Measurements from ENCODE around the gene SLC16A5.

Gene SLC16A5

GRCh38 chr17:75084039-75084660 is 3.6 kb upstream of the SLC16A5 start:
- no peaks in the 10 kb centered on the region; the same call in 1 of the 2 replicates for H3F3A ChIP-seq (ENCODE audit: insufficient read depth, low read length)
- peak; percentile 55 for DNase-seq
- H3K4me1 ChIP-seq (ENCODE audit: low read length): peaks cover 5% of the 10 kb centered on the region; the same call in 1 of the 2 replicates

DNA sequence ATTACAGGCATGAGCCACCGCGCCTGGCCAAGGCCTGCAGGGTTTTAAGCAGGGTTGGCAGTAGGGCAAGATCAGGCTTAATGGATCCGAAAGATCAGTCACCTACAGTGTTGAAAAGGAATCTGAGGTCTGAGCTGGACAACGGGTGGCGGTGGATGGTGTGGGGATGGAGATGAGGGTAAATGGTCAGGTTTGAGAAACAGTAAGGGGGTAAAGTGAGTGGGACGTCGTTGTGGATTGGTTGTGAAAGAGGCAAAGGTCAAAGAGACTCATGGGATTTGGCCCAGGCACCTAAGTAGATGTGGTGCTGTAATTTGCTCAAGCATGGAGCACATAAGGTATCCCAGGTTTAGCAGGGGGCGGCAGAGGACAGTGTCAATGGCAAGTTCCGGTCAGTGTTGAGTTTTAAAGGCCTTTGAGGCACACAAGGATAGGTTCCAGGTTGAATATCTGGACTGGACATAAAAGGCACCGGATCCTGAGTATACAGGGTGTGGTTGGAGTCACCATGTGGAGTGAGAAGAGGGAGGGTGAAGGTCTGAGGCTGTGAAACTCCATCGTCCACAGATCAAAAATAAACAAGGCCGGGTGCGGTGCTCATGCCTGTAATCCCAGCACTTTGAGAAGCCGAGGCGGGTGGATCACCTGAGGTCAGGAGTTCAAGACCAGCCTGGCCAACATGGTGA is 1.1 kb upstream of the SLC16A5 start:
- H3K4me1 ChIP-seq (ENCODE audit: low read length): peaks cover 5% of the 10 kb centered on the region; the same call in 1 of the 2 replicates
- TF ChIP-seq EZH2phosphoT487 (IDR thresholded peaks at IDR 0.05; ENCODE audit: low read length) (no peak), EZH2 (optimal IDR thresholded peaks at IDR 0.05; ENCODE audit: low read depth, low read length) (no peak)
- TF ChIP-seq, protein P1, sequence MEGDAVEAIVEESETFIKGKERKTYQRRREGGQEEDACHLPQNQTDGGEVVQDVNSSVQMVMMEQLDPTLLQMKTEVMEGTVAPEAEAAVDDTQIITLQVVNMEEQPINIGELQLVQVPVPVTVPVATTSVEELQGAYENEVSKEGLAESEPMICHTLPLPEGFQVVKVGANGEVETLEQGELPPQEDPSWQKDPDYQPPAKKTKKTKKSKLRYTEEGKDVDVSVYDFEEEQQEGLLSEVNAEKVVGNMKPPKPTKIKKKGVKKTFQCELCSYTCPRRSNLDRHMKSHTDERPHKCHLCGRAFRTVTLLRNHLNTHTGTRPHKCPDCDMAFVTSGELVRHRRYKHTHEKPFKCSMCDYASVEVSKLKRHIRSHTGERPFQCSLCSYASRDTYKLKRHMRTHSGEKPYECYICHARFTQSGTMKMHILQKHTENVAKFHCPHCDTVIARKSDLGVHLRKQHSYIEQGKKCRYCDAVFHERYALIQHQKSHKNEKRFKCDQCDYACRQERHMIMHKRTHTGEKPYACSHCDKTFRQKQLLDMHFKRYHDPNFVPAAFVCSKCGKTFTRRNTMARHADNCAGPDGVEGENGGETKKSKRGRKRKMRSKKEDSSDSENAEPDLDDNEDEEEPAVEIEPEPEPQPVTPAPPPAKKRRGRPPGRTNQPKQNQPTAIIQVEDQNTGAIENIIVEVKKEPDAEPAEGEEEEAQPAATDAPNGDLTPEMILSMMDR (IDR thresholded peaks at IDR 0.05; ENCODE audit: low read length): no peak
- no peak overlapping the region for H3K4me3 ChIP-seq (ENCODE audit: low read length)
- no peaks in the 10 kb centered on the region for H3K9me2 ChIP-seq (replicated peaks; ENCODE audit: insufficient read depth, low read length)
- no peaks in the 10 kb centered on the region for H4K20me1 ChIP-seq (ENCODE audit: insufficient read depth, low read length)
- DNase-seq: no peak
- no peak overlapping the region for H2AFZ ChIP-seq (ENCODE audit: low read length)
- no peaks in the 10 kb centered on the region; the same call in 1 of the 2 replicates for H3F3A ChIP-seq (ENCODE audit: insufficient read depth, low read length)
- no peaks in the 10 kb centered on the region for H3K79me2 ChIP-seq (ENCODE audit: low read length)
- no peak overlapping the region for H3K9ac ChIP-seq (ENCODE audit: low read length)
- H3K9me3 ChIP-seq (replicated peaks; ENCODE audit: insufficient read depth, low read length): no peaks in the 10 kb centered on the region
- no peaks in the 10 kb centered on the region for H3K27me3 ChIP-seq (replicated peaks; ENCODE audit: insufficient read depth, low read length)
- no peaks in the 10 kb centered on the region for H3K36me3 ChIP-seq (replicated peaks; ENCODE audit: insufficient read depth, low read length)
- H3K4me2 ChIP-seq (ENCODE audit: low read depth, low read length): no peak overlapping the region
- H3K27ac ChIP-seq (ENCODE audit: low read length): no peak overlapping the region

More at GRCh38 chr17:75084039-75084660, 3.6 kb upstream of the SLC16A5 start:
- Histone ChIP-seq H3K79me2 (ENCODE audit: low read length) (no peaks in the 10 kb centered on the region), H2AFZ (ENCODE audit: low read length) (peak overlapping the region; percentile 48; the same call in 1 of the 2 replicates), H3K9me2 (replicated peaks; ENCODE audit: insufficient read depth, low read length) (no peaks in the 10 kb centered on the region), H3K27me3 (replicated peaks; ENCODE audit: insufficient read depth, low read length) (no peaks in the 10 kb centered on the region), H3K9me3 (replicated peaks; ENCODE audit: insufficient read depth, low read length) (no peaks in the 10 kb centered on the region), H3K9ac (ENCODE audit: low read length) (no peak overlapping the region), H3K27ac (ENCODE audit: low read length) (no peak overlapping the region), H3K36me3 (replicated peaks; ENCODE audit: insufficient read depth, low read length) (no peaks in the 10 kb centered on the region), H3K4me3 (ENCODE audit: low read length) (no peak overlapping the region), H3K4me2 (ENCODE audit: low read depth, low read length) (no peak overlapping the region), H4K20me1 (ENCODE audit: insufficient read depth, low read length) (no peaks in the 10 kb centered on the region)
- TF ChIP-seq EZH2phosphoT487 (IDR thresholded peaks at IDR 0.05; ENCODE audit: low read length): no peak
- TF ChIP-seq EZH2 (optimal IDR thresholded peaks at IDR 0.05; ENCODE audit: low read depth, low read length): no peak
- TF ChIP-seq, protein P1 (IDR thresholded peaks at IDR 0.05; ENCODE audit: low read length): no peak

GRCh38 chr17:75087182-75087557 is 584 bp upstream of the SLC16A5 start:
- no peaks in the 10 kb centered on the region for H4K20me1 ChIP-seq (ENCODE audit: insufficient read depth, low read length)
- H2AFZ ChIP-seq (ENCODE audit: low read length): peak overlapping the region; percentile 35; the same call in 1 of the 2 replicates
- DNase-seq: no peak
- H3K27ac ChIP-seq (ENCODE audit: low read length): no peak overlapping the region
- H3K27me3 ChIP-seq (replicated peaks; ENCODE audit: insufficient read depth, low read length): no peaks in the 10 kb centered on the region
- H3F3A ChIP-seq (ENCODE audit: insufficient read depth, low read length): no peaks in the 10 kb centered on the region; the same call in 1 of the 2 replicates
- peak overlapping the region; percentile 24; the same call in 1 of the 2 replicates for H3K4me2 ChIP-seq (ENCODE audit: low read depth, low read length)
- no peaks in the 10 kb centered on the region for H3K36me3 ChIP-seq (replicated peaks; ENCODE audit: insufficient read depth, low read length)
- H3K9ac ChIP-seq (ENCODE audit: low read length): no peak overlapping the region
- peaks cover 5% of the 10 kb centered on the region; the same call in 1 of the 2 replicates for H3K4me1 ChIP-seq (ENCODE audit: low read length)
- H3K9me3 ChIP-seq (replicated peaks; ENCODE audit: insufficient read depth, low read length): no peaks in the 10 kb centered on the region
- TF ChIP-seq, protein P1 (IDR thresholded peaks at IDR 0.05; ENCODE audit: low read length): no peak
- TF ChIP-seq EZH2phosphoT487 (IDR thresholded peaks at IDR 0.05; ENCODE audit: low read length) (no peak), EZH2 (optimal IDR thresholded peaks at IDR 0.05; ENCODE audit: low read depth, low read length) (no peak)
- H3K4me3 ChIP-seq (ENCODE audit: low read length): no peak overlapping the region
- H3K9me2 ChIP-seq (replicated peaks; ENCODE audit: insufficient read depth, low read length): no peaks in the 10 kb centered on the region
- no peaks in the 10 kb centered on the region for H3K79me2 ChIP-seq (ENCODE audit: low read length)

Measured in MM.1S (cell line).